HG03460 (cell line): ENCODE data around the gene MS4A6A.
"Not testable (repeated sequence)": the region's sequence is repeated elsewhere in the genome, so short reads cannot be mapped to it uniquely, and the experiment has no call there.

Experiments used
- ATAC-seq: cut with Tn5 transposase; IDR thresholded peaks from one replicate; pipeline ENCODE4 v1.9.1; 2021; ENCODE audit not compliant: unreplicated experiment

MS4A6A gene

DNA sequence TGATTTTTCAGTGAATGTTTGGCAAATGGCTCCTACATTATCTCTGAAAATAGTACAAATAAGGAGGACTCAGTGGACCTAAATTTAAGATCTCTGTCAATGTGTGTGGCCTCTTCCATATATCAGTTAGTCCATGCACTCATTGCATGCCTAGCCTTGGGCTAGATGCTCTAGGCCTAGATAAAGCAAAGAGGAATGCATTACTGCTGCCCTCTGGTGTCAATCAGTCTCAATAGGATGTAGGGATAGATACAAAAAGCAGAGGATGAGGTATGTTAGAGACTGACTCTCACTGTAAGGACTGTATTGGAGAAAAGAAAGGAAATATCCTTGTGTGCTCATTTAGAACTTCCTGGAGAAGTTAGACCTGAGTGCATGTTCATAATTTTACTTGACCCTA lies 52.4 kb downstream of the MS4A6A start:
- ATAC-seq: no peak

DNA sequence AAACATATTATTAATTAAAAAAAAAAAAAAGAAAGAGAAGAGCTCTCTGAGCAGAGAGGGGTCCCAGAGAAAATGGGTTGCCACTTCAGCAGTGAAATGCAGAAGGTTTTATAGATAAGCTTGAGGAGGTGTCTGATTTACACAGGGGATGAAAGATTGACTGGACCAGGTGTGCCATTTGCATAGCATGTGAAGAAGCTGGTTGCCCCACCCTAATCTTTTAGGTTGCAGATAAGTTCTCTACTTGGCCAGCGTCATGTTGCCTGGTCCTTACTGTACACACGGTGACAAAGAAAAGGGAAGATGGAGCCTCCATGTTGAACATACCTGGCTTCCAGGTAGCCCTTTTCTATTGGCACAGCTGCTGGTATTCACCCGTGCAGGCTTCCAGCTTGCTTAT lies 53.0 kb downstream of the MS4A6A start:
- no peak for ATAC-seq

GRCh38 chr11:60128866-60129265 lies 54.0 kb downstream of the MS4A6A start:
- not testable (repeated sequence) for ATAC-seq

DNA sequence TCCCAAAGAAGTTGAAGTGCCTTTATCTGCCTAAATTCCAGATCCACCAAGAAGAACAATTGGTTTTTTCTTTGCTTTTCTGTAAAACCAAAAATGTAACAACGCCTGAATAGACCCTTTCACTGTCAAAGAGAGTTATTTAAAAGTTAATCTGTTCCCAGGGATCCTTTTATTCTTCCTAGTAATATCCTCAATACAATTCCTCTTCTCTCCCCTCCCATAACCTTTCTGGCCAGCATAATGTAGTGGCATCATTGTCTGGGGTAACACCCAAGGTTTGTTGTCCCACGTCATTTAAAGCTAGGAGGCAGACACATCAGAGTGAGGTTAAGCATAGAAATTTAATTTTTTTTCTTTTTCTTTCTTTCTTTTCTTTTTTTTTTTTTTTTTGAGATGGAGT lies 54.5 kb downstream of the MS4A6A start:
- ATAC-seq: no peak

DNA sequence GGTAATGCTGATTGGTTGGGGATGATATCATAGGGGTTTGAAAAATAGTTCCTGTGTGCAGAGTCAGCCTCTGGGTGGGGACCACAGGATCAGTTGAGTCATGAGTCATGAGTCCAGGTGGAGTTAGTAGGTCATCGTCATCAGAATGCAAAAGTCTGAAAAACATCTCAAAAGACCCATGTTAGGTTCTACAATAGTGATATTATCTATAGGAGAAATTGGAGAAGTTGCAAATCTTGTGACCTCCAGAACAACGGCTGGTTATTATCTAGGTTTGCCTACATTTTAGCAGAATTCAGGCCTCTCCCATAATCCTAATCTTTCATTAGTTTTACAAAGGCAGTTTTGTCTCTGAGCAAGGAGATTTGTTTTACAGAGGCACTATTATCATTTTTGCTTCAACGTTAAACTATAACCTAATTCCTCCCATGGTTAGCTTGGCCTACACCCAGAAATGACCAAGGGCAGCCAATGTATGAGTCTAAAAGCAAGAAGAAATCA lies 55.5 kb downstream of the MS4A6A start:
- ATAC-seq: no peak

DNA sequence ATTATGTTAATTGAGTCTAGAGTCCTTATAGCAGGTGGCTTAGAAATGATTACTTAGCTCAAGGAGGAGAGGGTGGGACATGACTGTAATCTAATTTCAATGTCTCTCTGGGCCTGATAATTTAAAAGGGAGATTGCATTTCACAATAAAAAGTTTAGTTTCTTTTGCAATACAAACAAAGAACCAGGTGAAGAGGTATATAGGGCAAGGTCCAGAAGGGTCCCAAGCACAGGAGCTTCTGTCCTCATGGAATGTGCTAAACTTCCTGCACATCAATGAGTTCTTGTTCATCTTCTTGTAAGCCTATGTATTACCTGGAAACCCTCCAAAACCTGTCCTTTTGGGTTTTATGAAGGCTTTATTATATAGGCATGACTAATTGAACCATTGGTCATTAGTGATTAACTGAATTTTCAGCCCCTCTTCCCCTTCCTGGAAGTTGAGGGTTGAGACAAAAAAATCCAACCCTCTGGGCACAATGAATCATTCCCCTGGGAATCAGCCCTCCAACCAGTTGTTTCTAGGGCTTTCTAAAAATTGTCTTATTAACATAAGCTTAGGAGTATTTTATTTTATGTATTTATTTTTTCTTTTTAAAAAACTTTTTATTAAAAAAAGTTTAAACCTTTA lies 56.8 kb downstream of the MS4A6A start:
- no peak for ATAC-seq

DNA sequence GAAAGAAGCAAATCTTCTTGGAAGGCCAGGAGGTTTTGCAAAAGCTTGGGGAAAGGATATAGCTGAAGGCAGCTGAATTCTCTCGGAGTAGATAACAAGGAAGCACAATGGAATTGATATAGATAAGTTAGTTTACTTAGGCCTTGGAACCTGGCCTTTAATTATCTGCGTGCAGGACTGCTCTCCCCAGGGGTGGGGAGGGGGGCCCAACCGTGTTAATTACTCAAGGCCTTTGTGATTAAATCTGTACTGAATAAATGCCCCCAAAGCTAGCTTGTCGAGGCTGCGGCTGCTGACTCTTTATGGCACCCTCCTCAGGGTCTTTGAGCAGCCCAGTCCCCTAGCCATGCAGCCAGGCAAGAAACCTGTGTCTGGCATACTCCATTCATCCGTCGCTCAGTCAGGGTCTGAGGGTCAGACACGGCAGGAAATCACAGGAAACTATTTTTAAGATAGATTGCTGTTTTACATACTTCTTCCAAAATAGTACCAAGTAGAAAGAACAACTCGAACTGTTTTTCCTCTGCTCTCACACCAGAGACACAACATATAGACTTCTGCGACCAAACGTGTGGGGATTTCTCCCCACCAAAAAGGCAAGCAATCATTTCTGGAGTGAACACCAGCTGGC lies 58.0 kb downstream of the MS4A6A start:
- no peak for ATAC-seq
